Psoas muscle (tissue), 8 donors: ENCODE measurements around the gene CBR4. TPM values are rescaled to one million over a fixed set of nuclear protein-coding genes. Genes with fewer than 3 reads are reported as not detected.

Source experiments
- ATAC-seq, 4 donors: fragments of 200-7000 bp; cut with Tn5 transposase; one replicate each; pipeline ENCODE4 v1.9.1; 2020; ENCODE audit warnings: moderate library complexity in 3 of 4, mild to moderate bottlenecking in 2 of 4
- DNase-seq, 2 donors: peaks; one replicate each; pipeline ENCODE4 v3.0.0-alpha.2; 2020
- H3K27ac ChIP-seq: fragments of 200-600 bp; one replicate; pipeline ENCODE4 v1.8.0; 2022
- H3K27me3 ChIP-seq, 3 donors: fragments of 200-600 bp in 1 of 3; one replicate each; pipeline versions ENCODE4 v1.6.1 to v1.8.0; 2013 to 2022; ENCODE audit warnings: low read length in 2 of 3, mild to moderate bottlenecking in 2 of 3, moderate library complexity in 1 of 3; ENCODE audit not compliant: insufficient read depth in 3 of 3
- H3K36me3 ChIP-seq, 2 donors: fragments of 200-600 bp in 1 of 2; one replicate each; pipeline versions ENCODE4 v1.6.1 to v1.8.0; 2013 to 2022; ENCODE audit warnings: low read depth in 1 of 2, mild to moderate bottlenecking in 1 of 2, moderate library complexity in 1 of 2; ENCODE audit not compliant: insufficient read depth in 1 of 2
- H3K4me1 ChIP-seq: fragments of 200-600 bp; one replicate; pipeline ENCODE4 v1.8.0; 2022
- H3K4me3 ChIP-seq: fragments of 200-600 bp; one replicate; pipeline ENCODE4 v1.8.0; 2022; ENCODE audit warnings: mild to moderate bottlenecking
- H3K9me3 ChIP-seq: fragments of 200-600 bp; one replicate; pipeline ENCODE4 v1.8.0; 2022
- CTCF ChIP-seq: fragments of 200-600 bp; IDR thresholded peaks from one replicate; pipeline ENCODE4 v1.8.0; 2022; ENCODE audit warnings: antibody characterized with exemption
- WGBS, 3 donors: extraction: QIAGEN DNeasy Blood & Tissue Kit; methylation state at CpG; one replicate each; pipeline versions ENCODE4 v1.1.6 to v1.1.7; 2013; 5-methylcytosine and 5-hydroxymethylcytosine counted together
- intact Hi-C, 2 donors: fragments of 100-400 bp; cut with DNase I; formaldehyde crosslinking; loops; one replicate each; pipeline versions ENCODE4 v1.11.0 to v1.14.2; 2022
- polyA plus RNA-seq, 3 donors: library from polyadenylated mRNA; stranded (reverse); fragments of 200-250 nt; gene quantifications; one replicate each; pipeline ENCODE4 v1.2.3, GENCODE V29; 2013
- total RNA-seq, 4 donors: library from RNA; stranded (reverse); fragmentation: NEBNext Ultra II Directional in 2 of 4; extraction: Animal tissue kit (Norgen Biotek cat#: 25700) in 2 of 4; gene quantifications; one replicate each; pipeline versions ENCODE4 v1.2.1 to v1.2.4, GENCODE V29; 2021 to 2023
- donor health status: healthy with polysubstance abuse.
- donor health status: DM: no; HTN: no; CAD: no; lungs with moderate emphysema.
- donor health status: Bipolar disorder and iron deficiency.
- donor health status: healthy.
- donor health status: DM: yes; HTN: yes; CAD: no.
- donor health status: DM: no; HTN: no; CAD: no.
- donor health status: DM: no; HTN: no; CAD: no.
- donor health status: DM: yes; HTN: yes; CAD: no.

CBR4 gene
- total and polyA plus RNA-seq, 7 donors = 5.2 to 18.5 (median 14.4) TPM

- 70 to 82% (median 80%) methylated on average over 4 of the region's 4 CpGs for WGBS, 3 donors
- Histone ChIP-seq H3K4me3 (no peak overlapping the region), H3K27ac (no peak overlapping the region), H3K9me3 (no peaks in the 10 kb centered on the region), H3K27me3 (no peaks in the 10 kb centered on the region), H3K36me3 (no peaks in the 10 kb centered on the region), H3K4me1 (no peaks in the 10 kb centered on the region)
- intact Hi-C loops = loop anchor here in 1 of 2 donors (10.0 kb wide), 1 partner anchor 105 kb away; no protein-coding TSS in a partner anchor
- ATAC-seq (no peak), DNase-seq (no peak)
- no peak for TF ChIP-seq CTCF
These were observed 19.9 kb upstream of the CBR4 start for GRCh38 chr4:169029947-169030346.

GRCh38 chr4:169027663-169028062, 17.6 kb upstream of the CBR4 start:
- DNase-seq (no peak), ATAC-seq (no peak)
- no peaks in the 10 kb centered on the region for H3K36me3 ChIP-seq
- intact Hi-C loops = loop anchor here in 1 of 2 donors (10.0 kb wide), 1 partner anchor 107 kb away; no protein-coding TSS in a partner anchor
- H3K4me1 ChIP-seq = no peaks in the 10 kb centered on the region
- H3K27me3 ChIP-seq = no peaks in the 10 kb centered on the region
- 94 to 97% (median 95%) methylated on average over 3 of the region's 3 CpGs for WGBS, 3 donors
- TF ChIP-seq CTCF = no peak
- H3K9me3 ChIP-seq = no peaks in the 10 kb centered on the region
- no peak overlapping the region for H3K27ac ChIP-seq
- H3K4me3 ChIP-seq = no peak overlapping the region

GRCh38 chr4:169025184-169025583, 15.1 kb upstream of the CBR4 start:
- intact Hi-C loops = loop anchor here in 1 of 2 donors (2.0 to 10.0 kb wide), 2 partner anchors 110 to 462 kb away; no protein-coding TSS in a partner anchor
- no peak for TF ChIP-seq CTCF
- Histone ChIP-seq H3K4me1 (no peaks in the 10 kb centered on the region), H3K36me3 (no peaks in the 10 kb centered on the region), H3K27ac (no peak overlapping the region), H3K4me3 (no peak overlapping the region), H3K27me3 (no peaks in the 10 kb centered on the region), H3K9me3 (no peaks in the 10 kb centered on the region)
- no peak for DNase-seq
- peak in 1 of 4 donors; percentile 8 for ATAC-seq
- WGBS, 3 donors = 79 to 97% (median 89%) methylated on average over 1 of the region's 1 CpG

- intact Hi-C loops = loop anchor here in 1 of 2 donors (2.0 to 10.0 kb wide), 2 partner anchors 110 to 462 kb away; no protein-coding TSS in a partner anchor
- H3K4me1 ChIP-seq = no peaks in the 10 kb centered on the region
- H3K4me3 ChIP-seq = no peak overlapping the region
- peak; percentile 44 to 85 (median 70) for ATAC-seq
- no peaks in the 10 kb centered on the region for H3K27me3 ChIP-seq
- 6 to 11% (median 7%) methylated on average over 2 of the region's 2 CpGs for WGBS, 3 donors
- no peaks in the 10 kb centered on the region for H3K36me3 ChIP-seq
- no peak overlapping the region for H3K27ac ChIP-seq
- peak; percentile 56 for TF ChIP-seq CTCF
- no peak for DNase-seq
- H3K9me3 ChIP-seq = no peaks in the 10 kb centered on the region
These were observed 14.7 kb upstream of the CBR4 start for GRCh38 chr4:169024762-169025161.

- no peak for ATAC-seq
- no peaks in the 10 kb centered on the region for H3K9me3 ChIP-seq
- H3K4me3 ChIP-seq = no peak overlapping the region
- no peak for TF ChIP-seq CTCF
- no peaks in the 10 kb centered on the region for H3K27me3 ChIP-seq
- H3K4me1 ChIP-seq = no peaks in the 10 kb centered on the region
- no peak for DNase-seq
- H3K36me3 ChIP-seq = no peaks in the 10 kb centered on the region
- intact Hi-C loops = no loop called here
- WGBS, 3 donors = 89 to 95% (median 92%) methylated on average over 1 of the region's 1 CpG
- H3K27ac ChIP-seq = no peak overlapping the region
These were observed 8.4 kb upstream of the CBR4 start for GRCh38 chr4:169018406-169018805.
